Brain microvascular endothelial cell (primary cell): Measurements from ENCODE around the gene GATA2.

Experiments used
- DNase-seq: peaks from one replicate; pipeline ENCODE4 v3.0.0-alpha.2; 2020
- H3K27ac ChIP-seq: fragments of 250-450 bp; sonication (Bioruptor Pico); 2 replicates; pipeline ENCODE4 v1.5.1; 2020; ENCODE audit warnings: mild to moderate bottlenecking, moderate library complexity
- H3K27me3 ChIP-seq: fragments of 250-450 bp; sonication (Bioruptor Pico); replicated peaks from 2 replicates; pipeline ENCODE4 v1.5.1; 2020; ENCODE audit warnings: mild to moderate bottlenecking
- H3K36me3 ChIP-seq: fragments of 250-450 bp; sonication (Bioruptor Pico); replicated peaks from 2 replicates; pipeline ENCODE4 v1.5.1; 2020; ENCODE audit warnings: mild to moderate bottlenecking
- H3K4me3 ChIP-seq: 2 replicates; pipeline ENCODE4 v1.5.1; 2011; ENCODE audit warnings: low read depth, mild to moderate bottlenecking, control low read depth, low read length, moderate library complexity
- CTCF ChIP-seq: IDR thresholded peaks from 2 replicates; pipeline ENCODE4 v1.5.1; 2011; ENCODE audit warnings: low read depth, mild to moderate bottlenecking, moderate library complexity, low read length, control low read depth, inconsistent platforms; ENCODE audit errors: missing control alignments
- in situ Hi-C: cut with HindIII; loops from 2 replicates; pipeline ENCODE4 v1.10.0; 2017; ENCODE audit warnings: low sequenced_read_pairs, low pct_ligation_motif_present

GATA2 gene

GRCh38 chr3:128479558-128480086 is 13.4 kb downstream of the GATA2 start:
- in situ Hi-C loops: no loop called here
- Histone ChIP-seq H3K4me3 (no peak overlapping the region), H3K36me3 (no peaks in the 10 kb centered on the region), H3K27me3 (peaks cover 52% of the 10 kb centered on the region), H3K27ac (no peak overlapping the region)
- no peak for TF ChIP-seq CTCF
- no peak for DNase-seq

- TF ChIP-seq CTCF: no peak
- H3K27me3 ChIP-seq: peaks cover 51% of the 10 kb centered on the region
- no peak for DNase-seq
- in situ Hi-C loops: no loop called here
- H3K27ac ChIP-seq: no peak overlapping the region
- no peaks in the 10 kb centered on the region for H3K36me3 ChIP-seq
- H3K4me3 ChIP-seq: no peak overlapping the region
These were observed 14.2 kb downstream of the GATA2 start for GRCh38 chr3:128478576-128479506.

GRCh38 chr3:128476659-128477058 is 16.3 kb downstream of the GATA2 start:
- no peaks in the 10 kb centered on the region for H3K36me3 ChIP-seq
- no peak for DNase-seq
- no peak overlapping the region for H3K27ac ChIP-seq
- H3K4me3 ChIP-seq: no peak overlapping the region
- in situ Hi-C loops: no loop called here
- no peak for TF ChIP-seq CTCF
- H3K27me3 ChIP-seq: peaks cover 56% of the 10 kb centered on the region

GRCh38 chr3:128475355-128475754 is 17.6 kb downstream of the GATA2 start:
- in situ Hi-C loops: no loop called here
- Histone ChIP-seq H3K27ac (no peak overlapping the region), H3K4me3 (no peak overlapping the region), H3K27me3 (peaks cover 46% of the 10 kb centered on the region), H3K36me3 (no peaks in the 10 kb centered on the region)
- TF ChIP-seq CTCF: no peak
- DNase-seq: no peak

GRCh38 chr3:128473737-128474136 is 19.3 kb downstream of the GATA2 start:
- H3K36me3 ChIP-seq: no peaks in the 10 kb centered on the region
- no peak for TF ChIP-seq CTCF
- H3K27ac ChIP-seq: no peak overlapping the region
- peaks cover 38% of the 10 kb centered on the region for H3K27me3 ChIP-seq
- in situ Hi-C loops: no loop called here
- H3K4me3 ChIP-seq: no peak overlapping the region
- DNase-seq: no peak

GRCh38 chr3:128473180-128473519 is 19.9 kb downstream of the GATA2 start:
- no peak for DNase-seq
- Histone ChIP-seq H3K27ac (no peak overlapping the region), H3K27me3 (peaks cover 38% of the 10 kb centered on the region), H3K36me3 (no peaks in the 10 kb centered on the region), H3K4me3 (no peak overlapping the region)
- TF ChIP-seq CTCF: no peak
- in situ Hi-C loops: no loop called here
